IMR-90 (cell line): ENCODE measurements around the gene NR1I2. TPM values are rescaled to one million over a fixed set of nuclear protein-coding genes. Genes with fewer than 3 reads are reported as not detected.

Source experiments
- ATAC-seq: fragments of 200-7000 bp; cut with Tn5 transposase; 2 replicates; pipeline ENCODE4 v1.9.1; 2020; ENCODE audit warnings: low read depth, mild to moderate bottlenecking, moderate library complexity
- BruUV-seq: library from RNA; stranded (reverse); fragments of 400-500 nt; replicated peaks from 2 replicates; lab custom pipeline; 2021; lab: Mats Ljungman, UMichigan
- CTCF ChIA-PET: fragments of 300-600 bp; formaldehyde crosslinking; extraction: SDS; loops from one replicate; lab custom pipeline; 2021; ENCODE audit warnings: antibody characterized with exemption; lab: Yijun Ruan, JAX
- POLR2A ChIA-PET: fragments of 300-600 bp; sonication (Branson Sonifier 250); formaldehyde crosslinking; loops from one replicate; lab custom pipeline; 2022; ENCODE audit warnings: antibody characterized with exemption; ENCODE audit not compliant: unreplicated experiment; lab: Charles Lee
- DNase-seq: peaks from one replicate; pipeline ENCODE4 v3.0.0; 2013
- H2AFZ ChIP-seq: replicated peaks from 2 replicates; pipeline ENCODE3; 2013; ENCODE audit warnings: low read length, mild to moderate bottlenecking; ENCODE audit not compliant: poor library complexity
- H2AK5ac ChIP-seq: 2 replicates; pipeline ENCODE4 v1.6.1; 2013; ENCODE audit warnings: low read depth, low read length, inconsistent platforms
- H2AK9ac ChIP-seq: replicated peaks from 2 replicates; pipeline ENCODE3; 2013; ENCODE audit warnings: mild to moderate bottlenecking, low read depth, low read length, moderate library complexity; ENCODE audit not compliant: poor library complexity
- H2BK120ac ChIP-seq: 2 replicates; pipeline ENCODE4 v1.6.1; 2013; ENCODE audit warnings: low read depth, low read length, inconsistent platforms
- H2BK15ac ChIP-seq: 3 replicates; pipeline ENCODE4 v1.6.1; 2013; ENCODE audit warnings: low read depth, low read length, inconsistent platforms
- H2BK20ac ChIP-seq: 2 replicates; pipeline ENCODE4 v1.6.1; 2013; ENCODE audit warnings: low read depth, mild to moderate bottlenecking, inconsistent platforms, low read length, moderate library complexity
- H2BK5ac ChIP-seq: 2 replicates; pipeline ENCODE4 v1.6.1; 2013; ENCODE audit warnings: mild to moderate bottlenecking, low read depth, low read length, inconsistent platforms; ENCODE audit not compliant: poor library complexity, severe bottlenecking
- H3K14ac ChIP-seq: replicated peaks from 2 replicates; pipeline ENCODE4 v1.6.1; 2013; ENCODE audit warnings: low read depth, low read length, inconsistent platforms
- H3K18ac ChIP-seq: 2 replicates; pipeline ENCODE4 v1.6.1; 2013; ENCODE audit warnings: low read depth, low read length, control low read depth
- H3K23ac ChIP-seq: 2 replicates; pipeline ENCODE4 v1.6.1; 2013; ENCODE audit warnings: low read depth, low read length, inconsistent platforms
- H3K27ac ChIP-seq: 2 replicates; pipeline ENCODE4 v1.5.1; 2013; ENCODE audit warnings: mild to moderate bottlenecking, control low read depth, low read length; ENCODE audit not compliant: insufficient read depth
- H3K27me3 ChIP-seq: 2 replicates; pipeline ENCODE4 v1.6.1; 2013; ENCODE audit warnings: low read length; ENCODE audit not compliant: control insufficient read depth, insufficient read depth
- H3K36me3 ChIP-seq: 2 replicates; pipeline ENCODE4 v1.6.1; 2013; ENCODE audit warnings: low read length, mixed read lengths; ENCODE audit not compliant: control insufficient read depth, insufficient read depth
- H3K4ac ChIP-seq: 2 replicates; pipeline ENCODE4 v1.6.1; 2013; ENCODE audit warnings: low read depth, low read length, inconsistent platforms
- H3K4me1 ChIP-seq: 2 replicates; pipeline ENCODE4 v1.6.1; 2013; ENCODE audit warnings: low read length, mixed read lengths; ENCODE audit not compliant: control insufficient read depth, insufficient read depth
- H3K4me2 ChIP-seq: 2 replicates; pipeline ENCODE4 v1.6.1; 2013; ENCODE audit warnings: low read depth, mild to moderate bottlenecking, control low read depth, low read length, moderate library complexity
- H3K4me3 ChIP-seq: 2 replicates; pipeline ENCODE4 v1.5.1; 2013; ENCODE audit warnings: low read depth, mild to moderate bottlenecking, control low read depth, low read length, moderate library complexity; ENCODE audit not compliant: insufficient read depth
- H3K56ac ChIP-seq: 2 replicates; pipeline ENCODE4 v1.6.1; 2013; ENCODE audit warnings: low read length, inconsistent platforms; ENCODE audit not compliant: insufficient read depth; ENCODE audit errors: extremely low read depth
- H3K79me1 ChIP-seq, 2 experiments: 2 replicates each; pipeline ENCODE4 v1.6.1; 2013; ENCODE audit warnings: low read length in 2 of 2, inconsistent platforms in 1 of 2, low read depth in 1 of 2
- H3K9ac ChIP-seq: 2 replicates; pipeline ENCODE4 v1.6.1; 2013; ENCODE audit warnings: low read depth, low read length, control low read depth
- H3K9me1 ChIP-seq: 2 replicates; pipeline ENCODE4 v1.6.1; 2013; ENCODE audit warnings: low read length, inconsistent platforms; ENCODE audit not compliant: insufficient read depth
- H3K9me3 ChIP-seq: 2 replicates; pipeline ENCODE4 v1.6.1; 2013; ENCODE audit warnings: low read length; ENCODE audit not compliant: control insufficient read depth, insufficient read depth
- H4K20me1 ChIP-seq: 2 replicates; pipeline ENCODE4 v1.6.1; 2013; ENCODE audit warnings: low read length, inconsistent platforms; ENCODE audit not compliant: insufficient read depth
- H4K5ac ChIP-seq: 2 replicates; pipeline ENCODE4 v1.6.1; 2013; ENCODE audit warnings: mild to moderate bottlenecking, low read depth, low read length, control low read depth
- H4K8ac ChIP-seq, 2 experiments: 2 replicates each; pipeline ENCODE4 v1.6.1; 2013; ENCODE audit warnings: low read depth in 2 of 2, low read length in 2 of 2, control low read depth in 1 of 2, inconsistent platforms in 1 of 2
- H4K91ac ChIP-seq: 2 replicates; pipeline ENCODE4 v1.6.1; 2013; ENCODE audit warnings: low read depth, low read length, inconsistent platforms; ENCODE audit not compliant: insufficient read depth
- CEBPB ChIP-seq: IDR thresholded peaks from 2 replicates; pipeline ENCODE4 v1.6.1; 2012; ENCODE audit warnings: low read depth, low read length, improper control_type of control experiment
- FOS ChIP-seq: fragments of 150-350 bp; IDR thresholded peaks from 2 replicates; pipeline ENCODE4 v1.6.1; 2016; ENCODE audit warnings: low read depth, low read length
- POLR2A ChIP-seq: IDR thresholded peaks from 2 replicates; pipeline ENCODE4 v1.6.1; 2012; ENCODE audit warnings: mild to moderate bottlenecking, low read depth, low read length
- RCOR1 ChIP-seq: IDR thresholded peaks from 2 replicates; pipeline ENCODE4 v1.6.1; 2012; ENCODE audit warnings: mild to moderate bottlenecking, low read length, improper control_type of control experiment; ENCODE audit not compliant: insufficient replicate concordance
- WGBS, 2 experiments: methylation state at CpG; one replicate each; pipeline versions ENCODE4 v1.1.5 to v1.1.7; 2013; ENCODE audit warnings: missing lambda C conversion rate in 2 of 2; ENCODE audit not compliant: insufficient read length in 1 of 2; ENCODE audit errors: extremely low coverage in 2 of 2; 5-methylcytosine and 5-hydroxymethylcytosine counted together
- dilution Hi-C: fragments of 300-500 bp; cut with HindIII; formaldehyde crosslinking; loops from one replicate; pipeline ENCODE4 v1.14.3; 2018; ENCODE audit warnings: low sequenced_read_pairs; ENCODE audit not compliant: unreplicated experiment
- in situ Hi-C: fragments of 300-500 bp; cut with MboI; formaldehyde crosslinking; loops from 3 replicates; pipeline ENCODE4 v1.14.3; 2019; ENCODE audit warnings: low sequenced_read_pairs, inconsistent platforms, mixed read lengths
- intact Hi-C: fragments of 100-400 bp; cut with micrococcal nuclease; formaldehyde crosslinking; loops from 2 replicates; pipeline ENCODE4 v1.10.0; 2022
- polyA plus RNA-seq, 3 experiments: library from polyadenylated mRNA; depleted of rRNA; stranded (reverse); fragments of >200 nt; gene quantifications; 2 replicates each; pipeline ENCODE4 v1.2.3, GENCODE V29; 2012; ENCODE audit warnings: low replicate concordance in 1 of 3
- total RNA-seq: library from RNA; depleted of rRNA; stranded (reverse); fragments of >200 nt; gene quantifications from 2 replicates; pipeline ENCODE4 v1.2.3, GENCODE V29; 2012

Gene NR1I2
- total and polyA plus RNA-seq, 2 of the 4 experiments (the other 2 are of a cell fraction): not detected

GRCh38 chr3:119858957-119859356 is 77.1 kb downstream of the NR1I2 start:
- Histone ChIP-seq H3K79me1 (peaks cover 0 to 12% of the 10 kb centered on the region in 2 experiments; a peak in 1 of 4 replicates), H3K18ac (no peak overlapping the region), H3K27ac (no peak overlapping the region), H3K56ac (no peak overlapping the region), H3K4me1 (no peaks in the 10 kb centered on the region), H4K20me1 (no peaks in the 10 kb centered on the region), H3K14ac (no peak overlapping the region), H2BK20ac (no peak overlapping the region), H3K23ac (no peak overlapping the region), H3K36me3 (peaks cover 9% of the 10 kb centered on the region), H3K9me3 (peaks cover 6% of the 10 kb centered on the region), H2AFZ (no peak overlapping the region), H2BK5ac (no peak overlapping the region), H2AK5ac (no peak overlapping the region), H2BK15ac (no peak overlapping the region), H2AK9ac (no peak overlapping the region), H3K4ac (no peak overlapping the region), H3K9me1 (no peaks in the 10 kb centered on the region), H4K91ac (no peak overlapping the region), H4K5ac (no peak overlapping the region), H2BK120ac (no peak overlapping the region), H3K9ac (no peak overlapping the region), H3K4me2 (no peak overlapping the region), H3K27me3 (no peaks in the 10 kb centered on the region), H3K4me3 (no peak overlapping the region), H4K8ac (no peak overlapping the region)
- DNase-seq: no peak
- ChIA-PET CTCF (no interaction called here), POLR2A (no interaction called here)
- WGBS, 2 experiments: no CpG with 5 or more reads among the region's 2 CpGs
- BruUV-seq: no TSS peak
- in situ Hi-C loops: no loop called here
- dilution Hi-C loops: no loop called here
- TF ChIP-seq RCOR1 (no peak), FOS (no peak), POLR2A (no peak), CEBPB (no peak)
- ATAC-seq: no peak
- intact Hi-C loops: no loop called here
